GM20000 (cell line): ENCODE data around the gene KLF3.

Source experiments
- DNase-seq: peaks from one replicate; pipeline ENCODE4 v3.0.0; 2012; ENCODE audit warnings: low spot score
- CTCF ChIP-seq: IDR thresholded peaks from 2 replicates; pipeline ENCODE4 v1.5.1; 2012; ENCODE audit warnings: mild to moderate bottlenecking, control low read depth; ENCODE audit errors: extremely low read depth, missing control alignments

The KLF3 gene

GRCh38 chr4:38665551-38666411, 1.8 kb downstream of the KLF3 start:
- no peak for TF ChIP-seq CTCF
- no peak for DNase-seq

GRCh38 chr4:38666766-38667084, 2.7 kb downstream of the KLF3 start:
- no peak for TF ChIP-seq CTCF
- no peak for DNase-seq

- TF ChIP-seq CTCF: no peak
- DNase-seq: no peak
Measured at GRCh38 chr4:38667085-38667893, 3.3 kb downstream of the KLF3 start.

- TF ChIP-seq CTCF: no peak
- DNase-seq: no peak
Measured at GRCh38 chr4:38668203-38668971, 4.4 kb downstream of the KLF3 start.

- TF ChIP-seq CTCF: no peak
- DNase-seq: no peak
Measured at GRCh38 chr4:38669208-38669607, 5.2 kb downstream of the KLF3 start.

- TF ChIP-seq CTCF: no peak
- DNase-seq: no peak
Measured at GRCh38 chr4:38670109-38670901, 6.3 kb downstream of the KLF3 start.
